ENCODE data around the gene CAMK1D.

GRCh38 chr10:12684784-12685183 lies 335.4 kb downstream of the CAMK1D start:
- no peak for TF ChIP-seq CTCF (IDR thresholded peaks at IDR 0.05)
- TF ChIP-seq POLR2A (IDR thresholded peaks at IDR 0.05), result no peak

Measured in testis (tissue), 2 donors.